Activated effector memory CD4-positive, alpha-beta T cell treated with Interleukin-2 at 50 U/mL for 16 hours (primary cell): ENCODE data around the gene COX6B1.
"Not testable (repeated sequence)": the region's sequence is repeated elsewhere in the genome, so short reads cannot be mapped to it uniquely, and the experiment has no call there.

Experiments
- DNase-seq: peaks from one replicate; pipeline ENCODE4 v3.0.0-alpha.2; 2020

Gene COX6B1

DNA sequence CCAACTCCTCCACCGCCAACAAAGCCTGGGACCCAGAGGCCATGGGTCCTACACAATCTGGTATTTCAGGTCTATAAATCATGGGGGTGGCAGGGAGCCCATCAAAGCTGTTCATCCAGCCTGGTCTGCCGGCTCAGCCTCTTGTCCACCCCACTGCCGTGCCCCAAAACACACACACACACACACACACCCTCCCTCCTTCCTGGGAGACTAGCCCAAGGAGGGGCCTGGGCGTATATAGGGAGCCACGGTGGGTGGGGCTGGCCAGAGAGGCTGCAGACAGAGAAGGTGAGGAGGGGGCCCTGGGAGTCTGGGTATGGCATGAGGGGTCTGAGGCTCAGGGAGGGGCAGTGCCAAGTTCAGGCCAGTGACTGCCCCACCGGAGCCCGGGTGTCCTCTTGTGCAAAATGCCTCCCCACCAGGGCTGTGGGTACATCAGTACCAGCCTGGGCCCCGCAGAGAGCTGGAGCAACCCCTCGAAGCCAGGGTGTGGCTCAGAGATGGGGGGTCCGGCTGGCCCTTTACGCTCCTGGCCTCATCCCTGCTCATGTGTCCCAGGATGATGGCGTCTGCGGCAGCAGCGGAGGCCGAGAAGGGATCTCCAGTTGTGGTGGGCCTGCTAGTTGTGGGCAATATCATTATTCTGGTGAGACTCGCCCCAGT, 18.3 kb downstream of the COX6B1 start, which contains the start of gene UPK1A:
TSS of gene UPK1A (plus strand) at position 267 of the 663 bp plus-strand sequence. CDS start at position 563, 296 bp downstream.
- DNase-seq = no peak

DNA sequence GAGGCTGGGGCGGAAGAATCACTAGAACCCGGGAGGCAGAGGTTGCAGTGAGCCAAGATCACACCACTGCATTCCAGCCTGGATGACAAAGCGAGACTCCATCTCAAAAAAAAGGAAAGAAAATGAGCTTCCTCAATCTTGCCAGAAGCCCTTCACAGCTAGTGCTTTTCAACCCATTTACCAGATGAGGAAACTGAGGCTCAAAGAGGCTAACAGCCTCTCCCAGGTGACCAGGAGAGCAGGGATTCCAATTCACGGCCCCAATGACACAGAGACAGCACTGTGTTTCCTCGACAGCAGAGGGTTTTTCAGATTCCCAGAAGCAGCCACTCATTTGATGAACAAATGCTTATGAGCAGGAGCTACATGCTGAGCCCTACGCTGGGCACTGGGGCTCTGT, 21.4 kb downstream of the COX6B1 start:
- DNase-seq = no peak

DNA sequence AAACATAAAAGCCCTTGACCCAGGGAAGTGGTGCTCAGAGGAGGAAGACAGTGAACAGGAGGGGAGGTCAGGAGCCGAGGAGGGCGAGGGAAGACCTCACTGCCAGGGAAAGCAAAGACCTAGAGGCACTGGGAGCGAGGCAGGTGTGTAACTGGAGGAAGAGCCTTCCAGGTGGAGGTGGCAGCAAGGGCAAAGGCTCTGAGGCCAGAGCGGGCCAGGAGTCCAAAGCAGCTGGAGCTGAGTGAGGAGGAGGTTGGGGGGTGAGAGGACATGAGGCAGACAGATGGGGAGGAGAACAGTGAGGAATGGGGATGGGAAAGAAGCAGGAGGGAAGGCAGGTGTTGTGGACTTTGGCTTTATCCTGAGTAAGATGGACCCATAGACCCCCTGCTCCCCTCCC, 21.9 kb downstream of the COX6B1 start:
- DNase-seq = no peak

DNA sequence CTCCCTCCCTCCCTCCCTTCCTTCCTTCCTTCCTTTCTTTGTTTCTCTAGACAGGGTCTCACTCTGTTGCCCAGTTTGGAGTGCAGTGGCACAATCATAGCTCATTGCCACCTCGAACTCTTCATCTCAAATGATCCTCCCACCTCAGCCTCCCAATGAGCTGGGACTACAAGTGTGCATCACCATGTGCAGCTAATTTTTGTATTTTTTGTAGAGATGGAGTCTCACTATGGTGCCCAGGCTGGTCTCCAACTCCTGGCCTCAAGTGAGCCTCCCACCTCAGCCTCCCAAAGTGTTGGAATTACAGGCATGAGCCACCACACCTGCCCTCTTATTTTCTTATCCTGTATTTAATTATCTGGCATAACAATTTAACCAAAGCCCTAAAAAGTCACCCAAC, 22.6 kb downstream of the COX6B1 start:
- DNase-seq = no peak

DNA sequence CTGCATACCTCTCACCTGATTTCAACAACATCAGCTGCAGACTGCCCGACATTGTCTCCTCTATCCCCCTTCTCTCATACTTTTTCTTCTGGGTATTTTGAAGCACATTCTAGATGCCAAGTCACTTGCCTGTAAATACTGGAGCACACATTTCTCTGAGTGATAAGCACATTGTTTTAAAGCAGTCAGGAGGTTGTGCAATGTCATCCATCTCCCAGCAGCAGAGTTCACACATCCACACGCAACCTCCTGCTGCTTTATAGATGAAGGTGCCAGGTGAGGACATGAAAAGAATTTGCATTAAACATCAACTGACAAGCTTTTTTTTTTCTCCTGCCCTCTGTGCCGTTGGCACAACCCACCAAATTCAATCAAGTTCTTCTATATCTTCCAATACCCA, 23.7 kb downstream of the COX6B1 start:
- no peak for DNase-seq

DNA sequence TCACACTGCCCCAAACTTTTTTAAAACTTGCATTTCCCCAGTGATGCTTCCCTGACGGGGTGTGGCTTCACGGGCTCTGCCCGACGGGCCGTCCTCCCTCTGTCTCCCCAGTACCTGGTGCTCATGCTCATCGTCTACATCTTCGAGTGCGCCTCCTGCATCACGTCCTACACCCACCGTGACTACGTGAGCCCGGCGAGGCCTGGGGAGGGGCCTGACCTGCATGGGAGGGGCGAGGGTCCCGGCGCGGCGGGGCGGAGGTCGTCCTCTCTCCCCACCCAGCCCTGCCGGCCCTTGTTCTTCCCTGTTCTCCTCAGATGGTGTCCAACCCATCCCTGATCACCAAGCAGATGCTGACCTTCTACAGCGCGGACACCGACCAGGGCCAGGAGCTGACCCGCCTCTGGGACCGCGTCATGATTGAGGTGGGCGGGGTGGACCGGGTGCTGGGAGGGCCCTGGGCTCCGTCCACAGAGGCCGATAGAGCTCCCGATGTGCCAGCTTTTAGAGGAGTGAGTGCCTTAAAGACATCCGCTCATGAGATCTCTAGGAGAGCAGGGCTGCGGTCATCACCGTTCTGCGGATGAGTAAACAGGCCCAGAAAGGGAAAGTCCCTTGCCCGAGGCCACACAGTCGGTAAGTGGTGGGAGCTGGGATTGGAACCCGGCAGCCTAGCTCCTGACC, 25.1 kb downstream of the COX6B1 start:
- peak; percentile 19 for DNase-seq

DNA sequence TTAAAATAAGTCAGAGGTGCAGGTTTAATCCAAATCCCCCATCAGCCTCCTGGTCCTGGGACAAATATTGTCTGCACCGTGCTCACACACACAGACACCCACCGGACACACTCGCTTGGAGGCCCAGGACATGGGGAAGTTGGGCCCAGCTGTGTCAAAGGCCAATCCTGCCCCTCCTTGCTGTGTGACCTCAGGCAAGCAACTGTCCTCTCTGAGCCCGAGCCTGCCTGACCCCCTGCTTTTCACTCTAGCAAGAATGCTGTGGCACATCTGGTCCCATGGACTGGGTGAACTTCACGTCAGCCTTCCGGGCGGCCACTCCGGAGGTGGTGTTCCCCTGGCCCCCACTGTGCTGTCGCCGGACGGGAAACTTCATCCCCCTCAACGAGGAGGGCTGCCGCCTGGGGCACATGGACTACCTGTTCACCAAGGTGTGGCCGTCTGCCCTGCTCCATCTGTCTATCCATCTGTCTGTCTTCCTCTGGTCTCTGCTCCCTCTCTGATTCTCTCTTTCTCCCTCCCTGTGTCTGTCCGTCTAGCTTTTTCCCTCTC, 27.5 kb downstream of the COX6B1 start:
- no peak for DNase-seq

DNA sequence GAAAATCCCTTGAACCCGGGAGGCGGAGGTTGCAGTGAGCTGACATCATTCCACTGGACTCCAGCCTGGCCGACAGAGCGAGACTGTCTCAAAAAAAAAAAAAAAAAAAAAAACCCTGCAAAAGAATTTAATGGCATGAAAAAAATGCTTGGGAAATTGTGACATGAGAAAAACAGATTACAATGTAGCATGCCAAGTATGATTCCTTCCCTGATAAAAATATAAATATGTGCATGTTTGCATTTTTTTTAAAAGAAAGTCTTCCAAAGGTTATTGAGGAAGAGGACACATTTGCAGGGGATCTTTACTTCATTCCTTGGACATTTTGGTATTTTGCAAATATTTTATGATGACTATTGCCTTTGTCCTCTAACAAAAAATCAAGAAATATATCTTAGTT, 41.7 kb downstream of the COX6B1 start:
- DNase-seq = no peak

DNA sequence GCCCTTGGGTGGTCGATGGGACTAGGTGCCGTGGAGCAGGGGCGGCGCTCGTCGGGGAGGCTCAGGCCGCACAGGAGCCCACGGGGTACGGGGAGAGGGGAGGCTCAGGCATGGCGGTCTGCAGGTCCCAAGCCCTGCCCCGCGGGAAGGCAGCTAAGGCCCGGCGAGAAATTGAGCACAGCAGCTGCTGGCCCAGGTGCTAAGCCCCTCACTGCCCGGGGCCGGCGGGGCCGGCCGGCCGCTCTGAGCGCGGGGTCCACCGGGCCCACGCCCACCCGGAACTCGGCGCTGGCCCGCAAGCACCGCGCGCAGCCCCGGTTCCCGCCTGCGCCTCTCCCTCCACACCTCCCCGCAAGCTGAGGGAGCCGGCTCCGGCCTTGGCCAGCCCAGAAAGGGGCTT, 43.0 kb downstream of the COX6B1 start:
- not testable (repeated sequence) for DNase-seq

DNA sequence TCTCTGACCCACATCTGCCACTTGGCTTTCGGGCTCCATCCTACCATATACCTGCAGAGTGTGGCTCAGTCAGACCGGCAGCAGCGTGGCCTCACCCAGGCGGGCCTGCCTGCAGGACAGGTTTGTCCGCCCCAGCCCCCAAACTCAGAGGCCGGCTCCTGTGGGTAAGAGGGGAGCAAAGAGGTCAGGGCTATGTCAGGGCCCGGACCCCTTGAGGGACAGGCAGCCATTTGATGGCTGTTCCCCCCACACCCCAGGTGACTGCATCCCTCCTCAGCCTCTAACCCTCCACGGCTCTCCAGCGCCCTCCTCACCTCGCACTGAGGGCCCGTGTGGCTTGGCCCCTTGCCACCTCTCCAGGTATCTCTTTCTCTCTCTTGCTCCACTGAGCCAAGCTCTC, 43.9 kb downstream of the COX6B1 start:
- DNase-seq = no peak

DNA sequence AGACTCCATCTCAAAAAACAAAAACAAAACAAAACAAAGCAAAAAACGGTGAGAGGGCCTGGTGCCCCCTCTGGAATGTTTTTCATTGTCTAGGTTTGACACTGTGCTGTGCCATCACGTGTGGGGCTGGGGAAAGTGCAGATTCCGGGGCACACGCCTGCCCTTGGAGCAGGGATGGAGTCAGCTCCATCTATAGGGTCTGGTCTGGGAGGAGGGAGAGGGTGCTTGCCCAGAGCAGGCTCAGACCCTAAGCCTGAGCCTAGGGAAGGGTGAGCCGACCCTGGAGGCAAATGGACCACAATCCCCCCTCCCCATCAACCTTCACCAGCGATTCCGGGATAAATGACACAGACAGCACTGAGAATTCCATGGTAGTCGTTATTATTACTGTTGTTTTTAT, 45.3 kb downstream of the COX6B1 start:
- no peak for DNase-seq

DNA sequence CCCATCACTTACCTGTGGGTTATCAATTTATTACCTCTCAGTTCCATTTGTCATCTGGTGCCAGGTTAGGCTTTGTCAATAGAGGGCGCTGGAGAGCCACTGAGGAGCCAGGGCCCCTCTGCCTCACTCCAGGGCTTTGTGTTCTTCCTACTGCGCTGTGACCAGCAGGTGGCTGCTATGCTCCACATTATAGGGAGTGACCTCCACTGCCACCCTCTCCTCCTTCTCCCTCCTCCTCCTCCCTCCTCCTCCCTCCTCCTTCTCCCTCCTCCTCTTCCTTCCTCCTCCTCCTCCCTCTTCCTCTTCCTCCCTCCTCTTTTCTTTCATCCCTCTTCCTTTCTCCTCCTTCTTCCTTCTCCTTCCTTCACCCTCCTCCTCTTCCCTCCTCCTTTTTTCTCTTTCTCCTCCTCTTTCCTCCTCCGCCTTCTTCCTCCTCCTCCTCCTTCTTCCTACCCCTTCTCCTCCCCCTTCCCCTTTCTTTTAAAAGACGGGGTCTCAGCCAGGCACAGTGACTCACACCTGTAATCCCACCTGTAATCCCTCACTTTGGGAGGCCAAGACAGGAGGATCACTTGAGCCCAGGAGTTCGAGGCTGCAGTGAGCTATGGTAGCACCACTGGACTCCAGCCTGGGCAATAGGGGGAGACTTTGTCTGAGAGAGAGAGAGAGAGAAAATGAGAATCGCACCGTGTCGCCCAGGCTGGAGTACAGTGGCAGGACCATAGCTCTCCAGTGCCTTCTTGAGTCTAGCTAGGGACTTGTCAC, 45.9 kb downstream of the COX6B1 start:
- peak; percentile 80 for DNase-seq

DNA sequence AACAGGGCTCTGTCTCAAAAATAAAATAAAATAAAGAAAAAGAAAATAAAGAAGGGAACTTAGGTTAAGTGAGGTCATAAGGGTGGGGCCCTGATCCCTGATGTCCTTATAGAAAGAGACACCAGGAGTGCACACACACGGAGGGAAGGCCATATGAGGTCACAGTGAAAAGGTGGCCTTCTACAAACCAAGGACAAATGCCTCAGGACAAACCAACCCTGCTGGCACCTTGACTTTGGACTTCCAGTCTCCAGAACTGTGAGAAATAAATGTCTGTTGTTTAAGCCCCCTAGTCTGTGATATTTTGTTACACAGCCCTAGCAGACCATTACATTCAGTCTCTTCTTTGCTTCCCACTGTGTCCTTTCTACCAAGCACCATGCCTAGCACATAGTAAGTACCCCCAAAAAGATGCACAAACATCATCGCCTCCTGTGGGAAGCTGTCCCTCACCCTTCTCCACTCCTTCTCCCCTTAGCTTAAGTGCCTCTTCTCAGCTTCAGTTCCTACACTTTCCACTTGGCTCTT, 47.8 kb downstream of the COX6B1 start:
- no peak for DNase-seq

DNA sequence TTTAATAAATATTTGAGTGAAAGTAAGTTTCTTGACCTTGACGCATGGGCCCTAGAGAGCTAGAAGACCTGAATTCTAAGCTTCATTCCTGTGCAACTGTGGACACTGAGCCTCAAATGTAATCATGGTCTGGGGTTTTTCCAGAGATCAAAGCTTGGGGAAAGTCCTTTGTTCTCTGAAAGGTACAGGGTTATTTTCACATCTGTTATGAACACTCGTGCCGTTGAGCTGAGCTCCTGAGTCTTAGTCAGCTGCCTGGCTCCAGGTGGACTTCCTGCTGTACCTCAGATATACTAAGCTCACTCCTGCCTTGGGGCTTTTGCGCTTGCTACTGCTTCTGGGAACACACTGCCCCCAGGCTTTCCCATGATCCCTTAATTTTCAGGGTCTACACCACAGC, 48.7 kb downstream of the COX6B1 start:
- DNase-seq = no peak

DNA sequence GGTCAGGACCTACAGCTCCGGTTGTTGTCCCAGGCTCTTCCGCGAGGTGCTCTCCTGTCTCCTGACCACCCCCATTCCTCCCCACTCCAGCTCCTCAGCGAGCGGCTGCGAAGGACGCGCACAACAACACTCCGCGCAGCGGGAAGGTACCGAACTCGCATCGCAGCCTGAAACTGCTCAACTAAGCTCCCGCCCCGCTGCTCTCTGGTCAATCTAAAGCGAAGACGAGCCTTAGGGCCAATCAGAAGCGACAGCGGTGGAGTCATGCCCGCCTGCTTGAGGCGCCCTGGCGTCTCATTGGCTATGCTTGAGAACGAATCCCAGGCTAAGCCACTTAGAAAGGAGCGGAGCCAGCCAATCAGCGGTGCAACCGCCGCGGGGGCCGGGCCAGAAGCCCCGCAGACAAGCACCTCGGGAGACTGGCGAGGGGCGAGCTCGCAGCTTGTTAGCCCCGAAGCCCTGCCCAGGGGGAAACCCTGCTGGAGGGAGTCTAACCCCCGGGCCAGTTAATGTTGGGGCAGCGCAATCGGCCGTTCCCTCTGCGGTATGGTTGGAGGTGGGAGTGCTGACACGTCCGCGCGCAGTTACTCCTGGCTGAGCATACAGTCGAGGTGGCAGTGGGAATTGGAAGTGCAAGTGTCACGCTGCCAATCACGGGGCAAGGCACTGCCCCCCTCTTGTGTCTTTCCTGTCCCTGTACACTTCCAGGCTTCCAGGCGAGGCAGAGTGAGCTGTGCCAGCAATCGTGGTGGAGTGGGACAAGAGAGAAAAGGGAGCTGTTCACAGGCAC, 54.3 kb downstream of the COX6B1 start:
- DNase-seq = peak; percentile 88

DNA sequence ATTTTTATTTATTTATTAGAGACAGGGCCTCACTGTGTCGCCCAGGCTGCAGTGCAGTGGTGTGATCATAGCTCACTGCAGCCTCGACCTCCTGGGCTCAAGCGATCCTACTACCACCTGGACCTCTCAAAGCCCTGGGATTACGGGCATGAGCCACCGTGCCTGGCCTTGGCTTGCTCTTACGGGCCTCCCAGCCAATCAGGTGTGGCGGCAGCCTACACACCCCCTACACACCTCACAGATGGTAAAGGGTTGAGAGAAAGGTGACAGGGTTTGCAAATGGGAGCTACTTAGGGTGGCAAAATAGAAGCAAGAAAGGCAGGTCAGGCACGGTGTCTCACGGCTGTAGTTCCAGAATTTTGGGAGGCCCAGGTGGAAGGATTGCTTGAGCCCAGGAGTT, 55.2 kb downstream of the COX6B1 start:
- no peak for DNase-seq

DNA sequence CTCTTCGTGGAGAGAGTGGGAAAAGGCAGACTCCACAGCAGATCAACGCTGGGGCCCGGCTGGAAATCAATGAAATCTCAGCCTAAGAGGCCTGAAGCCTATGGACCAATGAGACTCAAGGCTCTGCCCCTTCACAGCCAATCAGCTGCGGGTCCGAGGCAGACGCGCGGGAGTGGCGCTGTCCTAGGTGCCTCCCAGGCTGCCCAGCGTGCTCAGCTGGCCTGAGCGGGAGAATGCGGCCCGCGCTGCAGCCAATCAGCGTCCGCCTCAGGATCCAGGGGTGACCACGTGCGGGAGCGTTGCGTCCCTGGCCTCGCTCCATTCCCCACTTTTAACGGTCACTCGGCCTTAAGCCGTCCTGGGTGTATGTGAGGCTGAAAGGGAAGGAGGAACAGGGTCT, 56.1 kb downstream of the COX6B1 start, which contains the start of gene ZBTB32:
TSS of gene ZBTB32 (plus strand) at position 341 of the 400 bp plus-strand sequence. CDS start 10,069 bp downstream, outside the sequence.
- DNase-seq = no peak
